22Rv1 (cell line): ENCODE data around the gene ZNF318.

Experiments
- ZFX ChIP-seq: fragments of 450-650 bp; IDR thresholded peaks from 2 replicates; pipeline ENCODE4 v1.6.1; 2017; ENCODE audit warnings: antibody characterized with exemption, borderline replicate concordance
- TF ChIP-seq, protein P1 (sequence below): fragments of 450-650 bp; IDR thresholded peaks from 2 replicates; pipeline ENCODE4 v1.5.1; 2017; ENCODE audit warnings: mild to moderate bottlenecking

DNA sequence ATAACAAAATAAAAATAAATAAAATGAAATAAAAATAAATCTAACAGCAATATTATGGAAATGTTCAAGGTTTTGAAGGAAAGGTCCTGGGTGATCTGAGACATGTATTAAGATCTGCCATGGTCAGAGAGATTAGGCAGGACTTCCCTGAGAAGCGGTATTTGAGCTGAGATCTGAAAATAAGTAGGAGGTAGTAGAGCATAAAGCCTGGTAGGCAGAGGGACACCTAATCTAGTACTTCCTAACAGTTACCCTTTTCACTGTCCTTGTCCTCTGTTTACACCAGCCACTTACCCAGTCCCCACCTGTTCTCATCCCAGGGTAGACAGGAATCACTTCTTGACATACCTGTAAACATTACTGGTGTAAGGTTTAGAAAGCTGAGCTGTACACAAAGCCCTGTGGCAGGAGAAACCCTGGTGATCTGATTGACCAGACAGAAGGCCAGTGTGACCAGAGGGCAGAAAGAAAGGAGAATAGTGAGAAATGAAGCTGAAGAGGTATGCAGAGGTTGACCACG lies 8.3 kb upstream of the ZNF318 start:
- TF ChIP-seq, protein P1, sequence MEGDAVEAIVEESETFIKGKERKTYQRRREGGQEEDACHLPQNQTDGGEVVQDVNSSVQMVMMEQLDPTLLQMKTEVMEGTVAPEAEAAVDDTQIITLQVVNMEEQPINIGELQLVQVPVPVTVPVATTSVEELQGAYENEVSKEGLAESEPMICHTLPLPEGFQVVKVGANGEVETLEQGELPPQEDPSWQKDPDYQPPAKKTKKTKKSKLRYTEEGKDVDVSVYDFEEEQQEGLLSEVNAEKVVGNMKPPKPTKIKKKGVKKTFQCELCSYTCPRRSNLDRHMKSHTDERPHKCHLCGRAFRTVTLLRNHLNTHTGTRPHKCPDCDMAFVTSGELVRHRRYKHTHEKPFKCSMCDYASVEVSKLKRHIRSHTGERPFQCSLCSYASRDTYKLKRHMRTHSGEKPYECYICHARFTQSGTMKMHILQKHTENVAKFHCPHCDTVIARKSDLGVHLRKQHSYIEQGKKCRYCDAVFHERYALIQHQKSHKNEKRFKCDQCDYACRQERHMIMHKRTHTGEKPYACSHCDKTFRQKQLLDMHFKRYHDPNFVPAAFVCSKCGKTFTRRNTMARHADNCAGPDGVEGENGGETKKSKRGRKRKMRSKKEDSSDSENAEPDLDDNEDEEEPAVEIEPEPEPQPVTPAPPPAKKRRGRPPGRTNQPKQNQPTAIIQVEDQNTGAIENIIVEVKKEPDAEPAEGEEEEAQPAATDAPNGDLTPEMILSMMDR = no peak
- no peak for TF ChIP-seq ZFX
